Muscle layer of colon (tissue), 2 donors: Measurements from ENCODE around the gene ATG16L2.

ENCODE experiments used
- H3K27ac ChIP-seq: one replicate; pipeline ENCODE4 v1.7.0; 2013; ENCODE audit warnings: low read depth, mild to moderate bottlenecking, low read length, moderate library complexity
- H3K27me3 ChIP-seq, 2 donors: one replicate each; pipeline ENCODE4 v1.7.0; 2013; ENCODE audit warnings: low read length in 2 of 2, mild to moderate bottlenecking in 2 of 2; ENCODE audit not compliant: insufficient read depth in 2 of 2, control insufficient read depth in 1 of 2
- H3K36me3 ChIP-seq: one replicate; pipeline ENCODE4 v1.7.0; 2013; ENCODE audit warnings: mild to moderate bottlenecking, low read length; ENCODE audit not compliant: insufficient read depth
- H3K4me1 ChIP-seq: one replicate; pipeline ENCODE4 v1.7.0; 2013; ENCODE audit warnings: mild to moderate bottlenecking, low read length; ENCODE audit not compliant: insufficient read depth
- H3K4me3 ChIP-seq, 2 donors: one replicate each; pipeline ENCODE4 v1.7.0; 2013; ENCODE audit warnings: low read length in 2 of 2, low read depth in 1 of 2, mild to moderate bottlenecking in 1 of 2, moderate library complexity in 1 of 2
- H3K9ac ChIP-seq: one replicate; pipeline ENCODE4 v1.7.0; 2013; ENCODE audit warnings: low read length
- H3K9me3 ChIP-seq: one replicate; pipeline ENCODE4 v1.7.0; 2013; ENCODE audit warnings: mild to moderate bottlenecking, low read length
- donor health status: abdominal sarcoma.
- donor health status: Adenocarcinoma of cecum.

Gene ATG16L2

GRCh38 chr11:72829178-72829577 lies 15.0 kb downstream of the ATG16L2 start:
- Histone ChIP-seq H3K4me1 (peaks cover 11% of the 10 kb centered on the region), H3K36me3 (no peaks in the 10 kb centered on the region), H3K4me3 (no peak overlapping the region), H3K9me3 (no peaks in the 10 kb centered on the region), H3K9ac (no peak overlapping the region), H3K27me3 (no peaks in the 10 kb centered on the region), H3K27ac (no peak overlapping the region)

- Histone ChIP-seq H3K9me3 (no peaks in the 10 kb centered on the region), H3K27me3 (no peaks in the 10 kb centered on the region), H3K4me1 (peaks cover 11% of the 10 kb centered on the region), H3K36me3 (no peaks in the 10 kb centered on the region), H3K27ac (no peak overlapping the region), H3K4me3 (no peak overlapping the region), H3K9ac (no peak overlapping the region)
These were observed 15.8 kb downstream of the ATG16L2 start for GRCh38 chr11:72829884-72830533.

GRCh38 chr11:72831521-72832300 lies 17.5 kb downstream of the ATG16L2 start:
- no peak overlapping the region for H3K27ac ChIP-seq
- peaks cover 11% of the 10 kb centered on the region for H3K4me1 ChIP-seq
- no peak overlapping the region for H3K9ac ChIP-seq
- H3K27me3 ChIP-seq = no peaks in the 10 kb centered on the region
- no peak overlapping the region for H3K4me3 ChIP-seq
- H3K36me3 ChIP-seq = no peaks in the 10 kb centered on the region
- no peaks in the 10 kb centered on the region for H3K9me3 ChIP-seq

GRCh38 chr11:72832301-72833082 lies 18.3 kb downstream of the ATG16L2 start:
- Histone ChIP-seq H3K36me3 (peaks cover 4% of the 10 kb centered on the region), H3K27ac (no peak overlapping the region), H3K9ac (no peak overlapping the region), H3K4me3 (no peak overlapping the region), H3K4me1 (peaks cover 11% of the 10 kb centered on the region), H3K9me3 (no peaks in the 10 kb centered on the region), H3K27me3 (no peaks in the 10 kb centered on the region)

GRCh38 chr11:72833083-72833733 lies 19.0 kb downstream of the ATG16L2 start:
- peaks cover 11% of the 10 kb centered on the region for H3K4me1 ChIP-seq
- peaks cover 10% of the 10 kb centered on the region for H3K36me3 ChIP-seq
- H3K27me3 ChIP-seq = no peaks in the 10 kb centered on the region
- H3K27ac ChIP-seq = no peak overlapping the region
- H3K4me3 ChIP-seq = no peak overlapping the region
- no peaks in the 10 kb centered on the region for H3K9me3 ChIP-seq
- no peak overlapping the region for H3K9ac ChIP-seq

- Histone ChIP-seq H3K27ac (peak overlapping the region; percentile 20), H3K4me1 (peaks cover 11% of the 10 kb centered on the region), H3K27me3 (no peaks in the 10 kb centered on the region), H3K9me3 (no peaks in the 10 kb centered on the region), H3K36me3 (peaks cover 16% of the 10 kb centered on the region), H3K9ac (no peak overlapping the region), H3K4me3 (no peak overlapping the region)
These were observed 19.7 kb downstream of the ATG16L2 start for GRCh38 chr11:72833811-72834493.

GRCh38 chr11:72834905-72835304 lies 20.7 kb downstream of the ATG16L2 start:
- Histone ChIP-seq H3K27me3 (no peaks in the 10 kb centered on the region), H3K4me1 (peaks cover 11% of the 10 kb centered on the region), H3K9ac (no peak overlapping the region), H3K27ac (no peak overlapping the region), H3K9me3 (no peaks in the 10 kb centered on the region), H3K4me3 (no peak overlapping the region), H3K36me3 (peaks cover 24% of the 10 kb centered on the region)

GRCh38 chr11:72836111-72836510 lies 21.9 kb downstream of the ATG16L2 start:
- H3K9ac ChIP-seq = no peak overlapping the region
- peaks cover 11% of the 10 kb centered on the region for H3K4me1 ChIP-seq

GRCh38 chr11:72838691-72839305 lies 24.6 kb downstream of the ATG16L2 start:
- H3K27ac ChIP-seq = no peak overlapping the region
- H3K4me1 ChIP-seq = no peaks in the 10 kb centered on the region
- peaks cover 51% of the 10 kb centered on the region for H3K36me3 ChIP-seq

More at GRCh38 chr11:72836111-72836510, 21.9 kb downstream of the ATG16L2 start:
- Histone ChIP-seq H3K27me3 (no peaks in the 10 kb centered on the region), H3K36me3 (peaks cover 35% of the 10 kb centered on the region), H3K9me3 (no peaks in the 10 kb centered on the region), H3K27ac (no peak overlapping the region), H3K4me3 (no peak overlapping the region)

GRCh38 chr11:72840780-72841179 lies 26.6 kb downstream of the ATG16L2 start:
- peaks cover 51% of the 10 kb centered on the region for H3K36me3 ChIP-seq
- H3K27ac ChIP-seq = no peak overlapping the region
- H3K27me3 ChIP-seq = no peaks in the 10 kb centered on the region
- H3K4me1 ChIP-seq = no peaks in the 10 kb centered on the region
- no peak overlapping the region for H3K9ac ChIP-seq
- no peak overlapping the region for H3K4me3 ChIP-seq
- no peaks in the 10 kb centered on the region for H3K9me3 ChIP-seq

More at GRCh38 chr11:72838691-72839305, 24.6 kb downstream of the ATG16L2 start:
- H3K4me3 ChIP-seq = no peak overlapping the region
- no peaks in the 10 kb centered on the region for H3K27me3 ChIP-seq
- no peaks in the 10 kb centered on the region for H3K9me3 ChIP-seq
- no peak overlapping the region for H3K9ac ChIP-seq
